Endothelial cell of umbilical vein (primary cell): ENCODE results near the gene MELTF. TPM values are rescaled to one million over a fixed set of nuclear protein-coding genes. Genes with fewer than 3 reads are reported as not detected.
A peak's percentile ranks its signal among the peaks of the same experiment; 100 is the strongest.

ENCODE experiments used
- BruUV-seq: library from RNA; stranded (reverse); fragments of 400-500 nt; replicated peaks from 2 replicates; lab custom pipeline; 2021; lab: Mats Ljungman, UMichigan
- CTCF ChIA-PET: fragments of 300-600, 350-600 bp; sonication (Branson Sonifier 250); formaldehyde crosslinking; loops from one replicate; lab custom pipeline; 2021; ENCODE audit warnings: antibody characterized with exemption, inconsistent platforms; lab: Charles Lee
- POLR2A ChIA-PET: fragments of 300-600, 350-600 bp; sonication (Branson Sonifier 250); formaldehyde crosslinking; loops from one replicate; lab custom pipeline; 2021; ENCODE audit warnings: antibody characterized with exemption, inconsistent platforms; lab: Charles Lee
- DNase-seq: peaks from one replicate; pipeline ENCODE4 v3.0.0-alpha.2; 2011; ENCODE audit warnings: low read depth, low spot score
- FAIRE-seq: peaks from 2 replicates; lab custom pipeline; 2011; peaks lifted over from hg19 to GRCh38; lab: Jason Lieb, UNC
- H2AFZ ChIP-seq: 2 replicates; pipeline ENCODE4 v1.6.0; 2012; ENCODE audit warnings: low read depth, low read length, control low read depth, inconsistent platforms
- H3K27ac ChIP-seq: 2 replicates; pipeline ENCODE4 v1.5.1; 2011; ENCODE audit warnings: low read depth, mild to moderate bottlenecking, control low read depth, low read length, moderate library complexity; ENCODE audit not compliant: insufficient read depth
- H3K27me3 ChIP-seq, 2 experiments: 2 replicates each; pipeline versions ENCODE4 v1.6.0 to v1.6.1; 2011; ENCODE audit warnings: low read length in 2 of 2, mixed read lengths in 1 of 2; ENCODE audit not compliant: control insufficient read depth in 2 of 2, insufficient read depth in 2 of 2
- H3K36me3 ChIP-seq, 2 experiments: 2 replicates in 1 of 2; 3 replicates in 1 of 2; pipeline ENCODE4 v1.5.1; 2011; ENCODE audit warnings: low read length in 2 of 2, mild to moderate bottlenecking in 1 of 2, moderate library complexity in 1 of 2; ENCODE audit not compliant: control insufficient read depth in 2 of 2, insufficient read depth in 2 of 2; ENCODE audit errors: extremely low read depth in 1 of 2
- H3K4me1 ChIP-seq: 3 replicates; pipeline ENCODE4 v1.5.1; 2011; ENCODE audit warnings: mild to moderate bottlenecking, low read length; ENCODE audit not compliant: control insufficient read depth, insufficient read depth; ENCODE audit errors: extremely low read depth
- H3K4me2 ChIP-seq: 2 replicates; pipeline ENCODE4 v1.6.1; 2011; ENCODE audit warnings: low read length, control low read depth, mixed read lengths; ENCODE audit not compliant: insufficient read depth
- H3K4me3 ChIP-seq, 3 experiments: fragments of 200-600 bp in 1 of 3; sonication (generic), shearing (Covaris generic) in 1 of 3; replicated peaks in 1 of 3; 2 replicates each; pipeline ENCODE4 v1.5.1; 2011 to 2016; ENCODE audit warnings: control low read depth in 3 of 3, low read length in 3 of 3, mild to moderate bottlenecking in 2 of 3, inconsistent platforms in 1 of 3, low read depth in 1 of 3, moderate library complexity in 1 of 3; ENCODE audit not compliant: insufficient read depth in 1 of 3
- H3K79me2 ChIP-seq: 2 replicates; pipeline ENCODE4 v1.6.0; 2012; ENCODE audit warnings: low read length, inconsistent platforms; ENCODE audit not compliant: control insufficient read depth, insufficient read depth
- H3K9ac ChIP-seq: replicated peaks from 2 replicates; pipeline ENCODE3; 2011; ENCODE audit warnings: low read length, control low read depth; ENCODE audit not compliant: insufficient read depth; ENCODE audit errors: extremely low read depth
- H3K9me1 ChIP-seq: replicated peaks from 3 replicates; pipeline ENCODE4 v1.6.0; 2011; ENCODE audit warnings: mild to moderate bottlenecking, low read length; ENCODE audit not compliant: control insufficient read depth, insufficient read depth; ENCODE audit errors: extremely low read depth
- H3K9me3 ChIP-seq: replicated peaks from 2 replicates; pipeline ENCODE4 v1.5.1; 2012; ENCODE audit warnings: low read length, inconsistent platforms; ENCODE audit not compliant: control insufficient read depth, insufficient read depth
- H4K20me1 ChIP-seq: replicated peaks from 2 replicates; pipeline ENCODE3; 2011; ENCODE audit warnings: mild to moderate bottlenecking, low read length; ENCODE audit not compliant: control insufficient read depth, insufficient read depth; ENCODE audit errors: extremely low read depth
- EZH2 ChIP-seq: IDR thresholded peaks from 2 replicates; pipeline ENCODE4 v1.6.1; 2012; ENCODE audit warnings: borderline replicate concordance, low read depth, mild to moderate bottlenecking, moderate library complexity, low read length, inconsistent platforms; ENCODE audit not compliant: severe bottlenecking
- FOS ChIP-seq: IDR thresholded peaks from 2 replicates; pipeline ENCODE4 v1.6.1; 2011; ENCODE audit warnings: mild to moderate bottlenecking, low read length, moderate library complexity, borderline replicate concordance; ENCODE audit not compliant: insufficient read depth
- GATA2 ChIP-seq: IDR thresholded peaks from 2 replicates; pipeline ENCODE4 v1.7.0; 2011; ENCODE audit warnings: low read depth, mild to moderate bottlenecking, moderate library complexity, mixed read lengths, low read length; ENCODE audit not compliant: insufficient read length, insufficient read depth
- POLR2A ChIP-seq: IDR thresholded peaks from 2 replicates; pipeline ENCODE4 v1.6.1; 2012; ENCODE audit warnings: low read depth, mild to moderate bottlenecking, control low read depth, low read length
- dilution Hi-C: fragments of 300-500 bp; cut with MboI; formaldehyde crosslinking; loops from one replicate; pipeline ENCODE4 v1.15.0; 2019; ENCODE audit warnings: low sequenced_read_pairs; ENCODE audit not compliant: extremely low pct_ligation_motif_present
- intact Hi-C: fragments of 100-400 bp; cut with micrococcal nuclease; formaldehyde crosslinking; loops from one replicate; pipeline ENCODE4 v1.10.0; 2022
- polyA plus RNA-seq, 4 experiments: library from polyadenylated mRNA; depleted of rRNA in 3 of 4; stranded (reverse) in 3 of 4; unstranded in 1 of 4; fragments of >200 nt; gene quantifications; 2 replicates each; pipeline versions ENCODE4 v1.2.1 to v1.2.3, GENCODE V29; 2011 to 2012; ENCODE audit warnings: missing spikeins in 1 of 4
- total RNA-seq: library from RNA; stranded (reverse); gene quantifications from 2 replicates; pipeline ENCODE4 v1.2.3, GENCODE V29; 2021

MELTF gene
- total and polyA plus RNA-seq, 2 donors (not counting 3 experiments of a cell fraction or from before 2014, with no cell fraction given) = 0.59 to 2.3 TPM

DNA sequence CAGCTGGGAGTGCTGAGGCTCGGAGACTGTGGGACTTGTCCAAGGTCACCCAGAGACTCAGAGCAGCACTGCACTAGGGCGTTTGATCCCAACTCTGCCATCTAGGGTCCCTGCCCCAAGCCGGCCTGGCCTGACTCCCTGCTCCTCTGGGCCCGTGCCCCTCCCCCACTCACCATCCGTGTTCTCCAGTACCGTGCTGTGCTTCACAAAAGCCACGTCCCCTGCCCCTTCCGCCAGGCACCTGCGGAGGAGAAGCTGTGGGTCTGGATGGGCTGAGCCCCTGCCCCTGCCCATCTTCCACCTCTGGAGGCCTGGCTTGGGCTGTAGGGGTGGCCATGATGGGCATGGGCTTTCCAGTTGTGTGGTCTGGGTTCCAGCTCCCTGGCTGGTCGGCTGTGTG is 8.4 kb downstream of the MELTF start:
- H3K9me1 ChIP-seq = no peaks in the 10 kb centered on the region
- H3K4me2 ChIP-seq = no peak overlapping the region
- H3K36me3 ChIP-seq = no peaks in the 10 kb centered on the region
- TF ChIP-seq GATA2 (no peak), EZH2 (no peak), POLR2A (no peak)
- peaks cover 18 to 30% of the 10 kb centered on the region in 2 experiments for H3K27me3 ChIP-seq
- POLR2A ChIA-PET = no interaction called here
- no peak overlapping the region for H3K4me3 ChIP-seq
- H2AFZ ChIP-seq = no peak overlapping the region
- H3K27ac ChIP-seq = no peak overlapping the region
- H3K4me1 ChIP-seq = no peaks in the 10 kb centered on the region
- intact Hi-C loops (no loop called here), dilution Hi-C loops (no loop called here)
- H3K9ac ChIP-seq = no peak overlapping the region
- H3K79me2 ChIP-seq = no peaks in the 10 kb centered on the region
- CTCF ChIA-PET = interaction anchor here (1.2 to 1.6 kb wide), 2 partner anchors 8 to 18 kb away, joined by 4 to 7 read pairs; partner anchors contain the start of gene MELTF
- BruUV-seq = no TSS peak
- FAIRE-seq (no peak), DNase-seq (no peak)
- H3K9me3 ChIP-seq = no peaks in the 10 kb centered on the region
- no peaks in the 10 kb centered on the region for H4K20me1 ChIP-seq

DNA sequence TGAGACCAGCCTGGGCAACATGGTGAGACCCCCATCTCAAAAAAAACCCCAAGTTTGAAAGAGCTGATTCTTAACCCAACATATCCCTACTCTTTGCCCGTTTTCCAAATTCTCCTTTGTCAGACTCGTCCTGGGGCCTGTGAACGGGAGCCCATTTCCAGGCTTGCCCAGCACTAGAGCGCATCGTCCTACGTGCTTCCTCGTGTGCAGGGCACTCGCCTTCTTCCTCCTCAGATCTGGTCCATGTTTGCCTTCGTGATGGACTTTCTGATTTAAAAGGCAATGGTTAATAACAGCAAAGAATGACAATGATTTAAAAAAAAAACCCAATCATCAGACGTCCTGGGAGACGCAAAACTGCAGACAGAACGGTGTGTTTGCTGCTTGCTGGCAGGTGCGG is 10.1 kb downstream of the MELTF start:
- dilution Hi-C loops (no loop called here), intact Hi-C loops (no loop called here)
- no peaks in the 10 kb centered on the region for H3K9me3 ChIP-seq
- TF ChIP-seq EZH2 = peak; percentile 1
- no peak for TF ChIP-seq FOS
- no peak for TF ChIP-seq POLR2A
- no peaks in the 10 kb centered on the region for H4K20me1 ChIP-seq
- no peaks in the 10 kb centered on the region for H3K79me2 ChIP-seq
- FAIRE-seq (no peak), DNase-seq (no peak)
- BruUV-seq = no TSS peak
- H3K27ac ChIP-seq = no peak overlapping the region
- peaks cover 18 to 30% of the 10 kb centered on the region in 2 experiments for H3K27me3 ChIP-seq
- no peaks in the 10 kb centered on the region for H3K36me3 ChIP-seq
- no peaks in the 10 kb centered on the region for H3K9me1 ChIP-seq
- no peak overlapping the region for H3K4me2 ChIP-seq
- no peaks in the 10 kb centered on the region for H3K4me1 ChIP-seq
- H3K9ac ChIP-seq = no peak overlapping the region
- no peak overlapping the region for H3K4me3 ChIP-seq
- ChIA-PET CTCF (interaction anchor here (0.8 to 1.5 kb wide), 3 partner anchors 9 to 16 kb away, joined by 3 to 4 read pairs (median 3); no protein-coding TSS in a partner anchor), POLR2A (no interaction called here)
- no peak overlapping the region for H2AFZ ChIP-seq
